ENCODE data around the gene LMOD1.
"Not testable (repeated sequence)": the region's sequence is repeated elsewhere in the genome, so short reads cannot be mapped to it uniquely, and the experiment has no call there.

The LMOD1 gene

GRCh38 chr1:201914456-201915235 lies 31.7 kb downstream of the LMOD1 start:
- no peak for DNase-seq (ENCODE audit: low read depth, low spot score)

GRCh38 chr1:201912832-201913231 lies 33.5 kb downstream of the LMOD1 start:
- DNase-seq (ENCODE audit: low read depth, low spot score), result no peak

- peak; percentile 79 for DNase-seq (ENCODE audit: low read depth, low spot score)
Observed at GRCh38 chr1:201911826-201912571, 34.3 kb downstream of the LMOD1 start.

GRCh38 chr1:201907621-201908020 lies 38.7 kb downstream of the LMOD1 start:
- DNase-seq (ENCODE audit: low read depth, low spot score), result no peak

GRCh38 chr1:201906336-201906735 lies 40.0 kb downstream of the LMOD1 start:
- DNase-seq (ENCODE audit: low read depth, low spot score), result no peak

GRCh38 chr1:201905234-201905890 lies 41.0 kb downstream of the LMOD1 start:
- DNase-seq (ENCODE audit: low read depth, low spot score), result no peak

GRCh38 chr1:201904579-201904978 lies 41.8 kb downstream of the LMOD1 start:
- no peak for DNase-seq (ENCODE audit: low read depth, low spot score)

GRCh38 chr1:201903135-201903534 lies 43.2 kb downstream of the LMOD1 start:
- DNase-seq (ENCODE audit: low read depth, low spot score), result no peak

- DNase-seq (ENCODE audit: low read depth, low spot score), result no peak
Observed at GRCh38 chr1:201902198-201902597, 44.1 kb downstream of the LMOD1 start.

GRCh38 chr1:201901036-201901435 lies 45.3 kb downstream of the LMOD1 start:
- not testable (repeated sequence) for DNase-seq (ENCODE audit: low read depth, low spot score)

- no peak for DNase-seq (ENCODE audit: low read depth, low spot score)
Observed at GRCh38 chr1:201900476-201900875, 45.9 kb downstream of the LMOD1 start.

GRCh38 chr1:201899683-201900429 lies 46.5 kb downstream of the LMOD1 start:
- no peak for DNase-seq (ENCODE audit: low read depth, low spot score)

GRCh38 chr1:201898992-201899391 lies 47.4 kb downstream of the LMOD1 start:
- no peak for DNase-seq (ENCODE audit: low read depth, low spot score)

GRCh38 chr1:201898240-201898894 lies 48.0 kb downstream of the LMOD1 start:
- no peak for DNase-seq (ENCODE audit: low read depth, low spot score)

GRCh38 chr1:201896951-201897391 lies 49.4 kb downstream of the LMOD1 start:
- no peak for DNase-seq (ENCODE audit: low read depth, low spot score)

- peak; percentile 83 for DNase-seq (ENCODE audit: low read depth, low spot score)
Observed at GRCh38 chr1:201895913-201896807, 50.2 kb downstream of the LMOD1 start.

GRCh38 chr1:201895120-201895665 lies 51.2 kb downstream of the LMOD1 start:
- no peak for DNase-seq (ENCODE audit: low read depth, low spot score)

GRCh38 chr1:201894343-201895119 lies 51.8 kb downstream of the LMOD1 start:
- DNase-seq (ENCODE audit: low read depth, low spot score), result no peak

- DNase-seq (ENCODE audit: low read depth, low spot score), result no peak
Observed at GRCh38 chr1:201893431-201893830, 52.9 kb downstream of the LMOD1 start.

Measured in smooth muscle cell of the brain vasculature (primary cell).